Measurements from ENCODE around the gene CHIC2.

DNA sequence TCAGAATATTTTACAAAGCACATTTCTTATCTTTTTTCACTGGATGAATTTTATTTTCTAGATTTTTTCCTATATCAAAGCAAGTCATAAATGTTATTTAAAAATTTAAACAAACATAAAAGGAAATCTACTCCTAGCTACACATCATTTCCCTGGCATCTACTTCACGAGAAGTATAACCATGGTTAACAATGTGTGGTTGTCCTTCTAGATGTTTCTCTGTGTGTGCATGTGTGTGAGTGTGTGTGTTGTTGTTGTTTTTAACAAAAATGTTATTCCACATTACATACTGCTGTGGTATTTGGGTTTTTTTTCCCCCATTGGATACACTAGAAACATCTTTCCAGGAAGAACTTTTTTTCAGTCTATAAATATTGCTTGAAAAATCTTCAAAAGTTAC, 103.1 kb downstream of the CHIC2 start:
- TF ChIP-seq EZH2phosphoT487 (IDR thresholded peaks at IDR 0.05; ENCODE audit: low read depth), result no peak
- TF ChIP-seq, protein P1, sequence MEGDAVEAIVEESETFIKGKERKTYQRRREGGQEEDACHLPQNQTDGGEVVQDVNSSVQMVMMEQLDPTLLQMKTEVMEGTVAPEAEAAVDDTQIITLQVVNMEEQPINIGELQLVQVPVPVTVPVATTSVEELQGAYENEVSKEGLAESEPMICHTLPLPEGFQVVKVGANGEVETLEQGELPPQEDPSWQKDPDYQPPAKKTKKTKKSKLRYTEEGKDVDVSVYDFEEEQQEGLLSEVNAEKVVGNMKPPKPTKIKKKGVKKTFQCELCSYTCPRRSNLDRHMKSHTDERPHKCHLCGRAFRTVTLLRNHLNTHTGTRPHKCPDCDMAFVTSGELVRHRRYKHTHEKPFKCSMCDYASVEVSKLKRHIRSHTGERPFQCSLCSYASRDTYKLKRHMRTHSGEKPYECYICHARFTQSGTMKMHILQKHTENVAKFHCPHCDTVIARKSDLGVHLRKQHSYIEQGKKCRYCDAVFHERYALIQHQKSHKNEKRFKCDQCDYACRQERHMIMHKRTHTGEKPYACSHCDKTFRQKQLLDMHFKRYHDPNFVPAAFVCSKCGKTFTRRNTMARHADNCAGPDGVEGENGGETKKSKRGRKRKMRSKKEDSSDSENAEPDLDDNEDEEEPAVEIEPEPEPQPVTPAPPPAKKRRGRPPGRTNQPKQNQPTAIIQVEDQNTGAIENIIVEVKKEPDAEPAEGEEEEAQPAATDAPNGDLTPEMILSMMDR (IDR thresholded peaks at IDR 0.05; ENCODE audit: low read depth, low read length), result no peak
